Measurements from ENCODE around the gene KIF7.

DNA sequence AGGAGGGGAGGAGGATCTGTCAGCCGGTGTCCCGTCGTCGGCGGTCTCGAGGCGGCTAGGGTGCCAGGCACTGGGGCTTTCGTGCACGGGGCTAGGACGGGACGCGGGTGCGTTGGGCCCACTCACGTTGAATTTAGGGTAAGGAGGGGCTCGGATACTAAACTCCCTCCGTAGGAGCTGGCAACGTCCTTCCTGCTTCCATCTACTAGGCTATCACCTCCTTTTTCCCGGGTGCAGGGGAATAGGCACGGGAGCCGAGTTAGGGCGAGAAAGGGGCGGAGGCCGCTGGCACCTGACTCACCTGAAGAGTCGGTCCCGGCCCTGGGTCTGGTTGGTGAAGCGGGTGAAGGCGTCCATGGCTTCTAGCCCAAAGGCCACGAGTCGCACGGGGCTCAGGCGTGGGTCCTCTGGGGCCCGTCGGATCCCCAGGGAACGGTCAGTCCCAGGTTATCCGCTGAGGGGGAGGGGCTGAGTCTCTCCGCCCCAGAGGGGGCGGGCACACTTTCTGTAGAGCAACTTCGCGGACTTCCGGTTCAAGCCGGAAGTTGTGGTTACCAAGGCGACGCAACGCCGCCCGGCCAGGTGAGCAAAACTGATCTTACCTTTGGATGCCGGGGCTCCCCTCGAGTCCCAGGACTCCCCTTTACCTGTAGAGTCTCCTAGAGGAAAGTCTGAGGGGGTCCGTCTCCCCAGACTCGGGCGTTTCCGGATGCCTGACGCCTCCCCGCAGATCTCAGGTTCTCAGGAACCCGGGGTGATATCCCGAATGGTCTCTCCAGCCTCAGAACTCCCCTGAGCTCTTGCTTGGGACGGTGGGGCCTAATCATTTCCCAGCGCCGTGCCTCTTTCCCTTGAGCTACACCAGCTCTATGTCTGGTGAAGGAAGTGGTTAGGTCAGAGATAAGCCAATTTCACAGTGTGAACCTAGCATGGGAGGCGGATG lies 35.3 kb upstream of the KIF7 start, which contains the start of the genes PEX11A and WDR93:
- TF ChIP-seq POLR2A (IDR thresholded peaks at IDR 0.05) (peak in 1 of 2 donors; percentile 29), CTCF (IDR thresholded peaks at IDR 0.05) (no peak)
